H9 (cell line): ENCODE measurements around the gene PLIN4. TPM values are rescaled to one million over a fixed set of nuclear protein-coding genes. Genes with fewer than 3 reads are reported as not detected.

Experiments used
- DNase-seq: peaks from one replicate; pipeline ENCODE4 v3.0.0-alpha.2; 2017
- H2AFZ ChIP-seq: one replicate; pipeline ENCODE4 v1.6.1; 2013; ENCODE audit warnings: mild to moderate bottlenecking, low read length, control low read depth, moderate library complexity
- H2AK5ac ChIP-seq: 2 replicates; pipeline ENCODE4 v1.6.1; 2013; ENCODE audit warnings: low read length, control low read depth, mixed read lengths; ENCODE audit not compliant: insufficient read length
- H2BK120ac ChIP-seq: one replicate; pipeline ENCODE4 v1.6.1; 2013; ENCODE audit warnings: low read depth, mild to moderate bottlenecking, low read length, control low read depth, inconsistent platforms; ENCODE audit not compliant: poor library complexity, severe bottlenecking
- H2BK12ac ChIP-seq: 2 replicates; pipeline ENCODE4 v1.6.1; 2013; ENCODE audit warnings: low read length, control low read depth, mixed read lengths, low read depth; ENCODE audit not compliant: insufficient read length
- H2BK15ac ChIP-seq: 2 replicates; pipeline ENCODE4 v1.6.1; 2013; ENCODE audit warnings: low read depth, low read length, control low read depth
- H2BK20ac ChIP-seq: one replicate; pipeline ENCODE4 v1.6.1; 2013; ENCODE audit warnings: low read depth, mild to moderate bottlenecking, low read length, control low read depth, inconsistent platforms; ENCODE audit not compliant: poor library complexity, severe bottlenecking
- H2BK5ac ChIP-seq: 2 replicates; pipeline ENCODE4 v1.6.1; 2013; ENCODE audit warnings: low read length, control low read depth, mixed read lengths; ENCODE audit not compliant: insufficient read length
- H3K14ac ChIP-seq: 2 replicates; pipeline ENCODE4 v1.6.1; 2013; ENCODE audit warnings: low read length, control low read depth; ENCODE audit not compliant: insufficient read depth
- H3K18ac ChIP-seq: 2 replicates; pipeline ENCODE4 v1.6.1; 2013; ENCODE audit warnings: low read depth, mild to moderate bottlenecking, mixed read lengths, low read length, control low read depth; ENCODE audit not compliant: insufficient read length
- H3K23ac ChIP-seq: 2 replicates; pipeline ENCODE4 v1.6.1; 2013; ENCODE audit warnings: low read length, control low read depth, mixed read lengths, low read depth; ENCODE audit not compliant: insufficient read length
- H3K23me2 ChIP-seq: 2 replicates; pipeline ENCODE4 v1.6.1; 2013; ENCODE audit warnings: low read depth, mild to moderate bottlenecking, mixed read lengths, low read length, control low read depth; ENCODE audit not compliant: insufficient read length, poor library complexity, severe bottlenecking
- H3K27ac ChIP-seq: 2 replicates; pipeline ENCODE4 v1.5.1; 2013; ENCODE audit warnings: low read length, control low read depth, mixed read lengths, low read depth; ENCODE audit not compliant: insufficient read length
- H3K27me3 ChIP-seq: 2 replicates; pipeline ENCODE4 v1.6.1; 2013; ENCODE audit warnings: low read length, control low read depth, inconsistent platforms; ENCODE audit not compliant: insufficient read depth
- H3K4ac ChIP-seq: 2 replicates; pipeline ENCODE4 v1.6.1; 2013; ENCODE audit warnings: low read depth, mild to moderate bottlenecking, control low read depth, inconsistent platforms, low read length, moderate library complexity
- H3K4me1 ChIP-seq: 2 replicates; pipeline ENCODE4 v1.6.1; 2013; ENCODE audit warnings: low read length, control low read depth, inconsistent platforms; ENCODE audit not compliant: insufficient read depth
- H3K4me2 ChIP-seq: 2 replicates; pipeline ENCODE4 v1.6.1; 2013; ENCODE audit warnings: low read length, control low read depth, mixed read lengths; ENCODE audit not compliant: insufficient read length, insufficient read depth
- H3K56ac ChIP-seq: 2 replicates; pipeline ENCODE4 v1.6.1; 2013; ENCODE audit warnings: low read depth, mild to moderate bottlenecking, mixed read lengths, low read length, control low read depth; ENCODE audit not compliant: insufficient read length
- H3K79me1 ChIP-seq: 2 replicates; pipeline ENCODE4 v1.6.1; 2013; ENCODE audit warnings: low read depth, mild to moderate bottlenecking, moderate library complexity, low read length, control low read depth, inconsistent platforms; ENCODE audit not compliant: insufficient read depth, poor library complexity, severe bottlenecking
- H3K79me2 ChIP-seq: 2 replicates; pipeline ENCODE4 v1.6.1; 2013; ENCODE audit warnings: low read length, control low read depth, inconsistent platforms; ENCODE audit not compliant: insufficient read depth
- H3K9ac ChIP-seq: 2 replicates; pipeline ENCODE4 v1.6.1; 2013; ENCODE audit warnings: low read length, control low read depth, mixed read lengths; ENCODE audit not compliant: insufficient read length; ENCODE audit errors: extremely low read depth
- H3K9me3 ChIP-seq: one replicate; pipeline ENCODE4 v1.6.1; 2013; ENCODE audit warnings: low read depth, low read length, inconsistent platforms; ENCODE audit not compliant: control insufficient read depth
- H3T11ph ChIP-seq: one replicate; pipeline ENCODE4 v1.6.1; 2013; ENCODE audit warnings: mild to moderate bottlenecking, low read length, control low read depth, inconsistent platforms
- H4K20me1 ChIP-seq: one replicate; pipeline ENCODE4 v1.6.1; 2013; ENCODE audit not compliant: control insufficient read depth, insufficient read length, insufficient read depth
- H4K5ac ChIP-seq: 2 replicates; pipeline ENCODE4 v1.6.1; 2013; ENCODE audit warnings: low read depth, mild to moderate bottlenecking, mixed read lengths, low read length, control low read depth; ENCODE audit not compliant: insufficient read length
- H4K8ac ChIP-seq: replicated peaks from 2 replicates; pipeline ENCODE4 v1.6.1; 2013; ENCODE audit warnings: low read length, control low read depth, mixed read lengths, low read depth; ENCODE audit not compliant: insufficient read length
- H4K91ac ChIP-seq: 2 replicates; pipeline ENCODE4 v1.6.1; 2013; ENCODE audit warnings: low read depth, mild to moderate bottlenecking, moderate library complexity, mixed read lengths, low read length, control low read depth; ENCODE audit not compliant: insufficient read length
- H3K27ac Mint-ChIP-seq, 3 experiments: 2 replicates in 2 of 3; 3 replicates in 1 of 3; pipeline ENCODE4 v1.8.0; 2020 to 2021; ENCODE audit warnings: mixed read lengths in 3 of 3, mild to moderate bottlenecking in 1 of 3, moderate library complexity in 1 of 3
- H3K27me3 Mint-ChIP-seq: 2 replicates; pipeline ENCODE4 v1.8.0; 2021; ENCODE audit warnings: low read depth, mild to moderate bottlenecking, moderate library complexity, mixed read lengths
- H3K36me3 Mint-ChIP-seq, 3 experiments: 2 replicates in 2 of 3; 3 replicates in 1 of 3; pipeline ENCODE4 v1.8.0; 2020 to 2021; ENCODE audit warnings: low read depth in 3 of 3, mixed read lengths in 3 of 3; ENCODE audit not compliant: insufficient read depth in 1 of 3
- H3K4me1 Mint-ChIP-seq, 2 experiments: 2 replicates each; pipeline ENCODE4 v1.8.0; 2020; ENCODE audit warnings: mixed read lengths in 2 of 2
- H3K4me3 Mint-ChIP-seq, 2 experiments: 2 replicates in 1 of 2; 3 replicates in 1 of 2; pipeline ENCODE4 v1.8.0; 2020 to 2021; ENCODE audit warnings: mild to moderate bottlenecking in 2 of 2, mixed read lengths in 2 of 2, moderate library complexity in 1 of 2
- H3K9me3 Mint-ChIP-seq, 2 experiments: 2 replicates in 1 of 2; 3 replicates in 1 of 2; pipeline ENCODE4 v1.8.0; 2020; ENCODE audit warnings: mild to moderate bottlenecking in 2 of 2, mixed read lengths in 2 of 2, moderate library complexity in 1 of 2
- CTCF ChIP-seq: fragments of 200-600 bp; sonication (generic); conservative IDR thresholded peaks from 3 replicates; pipeline ENCODE4 v1.8.0; 2021; ENCODE audit warnings: antibody characterized with exemption, mild to moderate bottlenecking
- WGBS: extraction: QIAGEN DNeasy Blood & Tissue Kit; methylation state at CpG from one replicate; pipeline ENCODE4 v1.1.7; 2013; ENCODE audit warnings: missing lambda C conversion rate, low lambda C conversion rate, mixed read lengths; ENCODE audit not compliant: insufficient read length; ENCODE audit errors: extremely low coverage; 5-methylcytosine and 5-hydroxymethylcytosine counted together
- total RNA-seq: library from RNA; stranded (reverse); gene quantifications from 2 replicates; pipeline ENCODE4 v1.2.1, GENCODE V29; 2021

The PLIN4 gene
- total RNA-seq, 1 experiment from 2014 or later, result 1.1 TPM

- Histone ChIP-seq H3K27me3 (no peaks in the 10 kb centered on the region), H3K79me2 (no peaks in the 10 kb centered on the region)
- TF ChIP-seq CTCF, result no peak
Measured at GRCh38 chr19:4553775-4554174, 35.5 kb upstream of the PLIN4 start.

More at GRCh38 chr19:4553775-4554174, 35.5 kb upstream of the PLIN4 start:
- Mint-ChIP-seq H3K4me3 (no peak overlapping the region), H3K27me3 (peaks cover 3% of the 10 kb centered on the region), H3K9me3 (no peaks in the 10 kb centered on the region; a peak in 1 of 5 replicates), H3K36me3 (peaks cover 38 to 67% (median 57%) of the 10 kb centered on the region in 3 experiments), H3K4me1 (peaks cover 9 to 18% of the 10 kb centered on the region in 2 experiments), H3K27ac (no peak overlapping the region)
- Histone ChIP-seq H2AK5ac (no peak overlapping the region), H3K4me2 (no peak overlapping the region), H3K27ac (no peak overlapping the region), H2BK5ac (no peak overlapping the region), H3K9me3 (no peaks in the 10 kb centered on the region), H2AFZ (no peak overlapping the region), H3K79me1 (no peaks in the 10 kb centered on the region), H3K23ac (no peak overlapping the region), H2BK20ac (no peak overlapping the region), H3K23me2 (no peaks in the 10 kb centered on the region), H4K20me1 (peaks cover 6% of the 10 kb centered on the region), H3K9ac (no peak overlapping the region), H3K4ac (no peak overlapping the region), H4K8ac (no peak overlapping the region), H4K5ac (no peak overlapping the region), H3K56ac (no peak overlapping the region), H2BK15ac (no peak overlapping the region), H3K18ac (no peak overlapping the region), H4K91ac (no peak overlapping the region), H2BK12ac (no peak overlapping the region), H2BK120ac (no peak overlapping the region), H3K14ac (no peak overlapping the region), H3T11ph (no peak overlapping the region), H3K4me1 (no peaks in the 10 kb centered on the region; the same call in 1 of the 2 replicates)
- no peak for DNase-seq
- no CpG with 5 or more reads among the region's 3 CpGs for whole genome bisulfite sequencing
